IMR-90 (cell line): ENCODE results near the gene FOSL2. TPM values are rescaled to one million over a fixed set of nuclear protein-coding genes. Genes with fewer than 3 reads are reported as not detected.

ENCODE experiments used
- ATAC-seq: fragments of 200-7000 bp; cut with Tn5 transposase; 2 replicates; pipeline ENCODE4 v1.9.1; 2020; ENCODE audit warnings: low read depth, mild to moderate bottlenecking, moderate library complexity
- BruUV-seq: library from RNA; stranded (reverse); fragments of 400-500 nt; replicated peaks from 2 replicates; lab custom pipeline; 2021; lab: Mats Ljungman, UMichigan
- CTCF ChIA-PET: fragments of 300-600 bp; formaldehyde crosslinking; extraction: SDS; loops from one replicate; lab custom pipeline; 2021; ENCODE audit warnings: antibody characterized with exemption; lab: Yijun Ruan, JAX
- POLR2A ChIA-PET: fragments of 300-600 bp; sonication (Branson Sonifier 250); formaldehyde crosslinking; loops from one replicate; lab custom pipeline; 2022; ENCODE audit warnings: antibody characterized with exemption; ENCODE audit not compliant: unreplicated experiment; lab: Charles Lee
- DNase-seq: peaks from one replicate; pipeline ENCODE4 v3.0.0; 2013
- H2AFZ ChIP-seq: replicated peaks from 2 replicates; pipeline ENCODE3; 2013; ENCODE audit warnings: low read length, mild to moderate bottlenecking; ENCODE audit not compliant: poor library complexity
- H2AK5ac ChIP-seq: 2 replicates; pipeline ENCODE4 v1.6.1; 2013; ENCODE audit warnings: low read depth, low read length, inconsistent platforms
- H2AK9ac ChIP-seq: replicated peaks from 2 replicates; pipeline ENCODE3; 2013; ENCODE audit warnings: mild to moderate bottlenecking, low read depth, low read length, moderate library complexity; ENCODE audit not compliant: poor library complexity
- H2BK120ac ChIP-seq: 2 replicates; pipeline ENCODE4 v1.6.1; 2013; ENCODE audit warnings: low read depth, low read length, inconsistent platforms
- H2BK15ac ChIP-seq: 3 replicates; pipeline ENCODE4 v1.6.1; 2013; ENCODE audit warnings: low read depth, low read length, inconsistent platforms
- H2BK20ac ChIP-seq: 2 replicates; pipeline ENCODE4 v1.6.1; 2013; ENCODE audit warnings: low read depth, mild to moderate bottlenecking, inconsistent platforms, low read length, moderate library complexity
- H2BK5ac ChIP-seq: 2 replicates; pipeline ENCODE4 v1.6.1; 2013; ENCODE audit warnings: mild to moderate bottlenecking, low read depth, low read length, inconsistent platforms; ENCODE audit not compliant: poor library complexity, severe bottlenecking
- H3K14ac ChIP-seq: replicated peaks from 2 replicates; pipeline ENCODE4 v1.6.1; 2013; ENCODE audit warnings: low read depth, low read length, inconsistent platforms
- H3K18ac ChIP-seq: 2 replicates; pipeline ENCODE4 v1.6.1; 2013; ENCODE audit warnings: low read depth, low read length, control low read depth
- H3K23ac ChIP-seq: 2 replicates; pipeline ENCODE4 v1.6.1; 2013; ENCODE audit warnings: low read depth, low read length, inconsistent platforms
- H3K27ac ChIP-seq: 2 replicates; pipeline ENCODE4 v1.5.1; 2013; ENCODE audit warnings: mild to moderate bottlenecking, control low read depth, low read length; ENCODE audit not compliant: insufficient read depth
- H3K27me3 ChIP-seq: 2 replicates; pipeline ENCODE4 v1.6.1; 2013; ENCODE audit warnings: low read length; ENCODE audit not compliant: control insufficient read depth, insufficient read depth
- H3K36me3 ChIP-seq: 2 replicates; pipeline ENCODE4 v1.6.1; 2013; ENCODE audit warnings: low read length, mixed read lengths; ENCODE audit not compliant: control insufficient read depth, insufficient read depth
- H3K4ac ChIP-seq: 2 replicates; pipeline ENCODE4 v1.6.1; 2013; ENCODE audit warnings: low read depth, low read length, inconsistent platforms
- H3K4me1 ChIP-seq: 2 replicates; pipeline ENCODE4 v1.6.1; 2013; ENCODE audit warnings: low read length, mixed read lengths; ENCODE audit not compliant: control insufficient read depth, insufficient read depth
- H3K4me2 ChIP-seq: 2 replicates; pipeline ENCODE4 v1.6.1; 2013; ENCODE audit warnings: low read depth, mild to moderate bottlenecking, control low read depth, low read length, moderate library complexity
- H3K4me3 ChIP-seq: 2 replicates; pipeline ENCODE4 v1.5.1; 2013; ENCODE audit warnings: low read depth, mild to moderate bottlenecking, control low read depth, low read length, moderate library complexity; ENCODE audit not compliant: insufficient read depth
- H3K56ac ChIP-seq: 2 replicates; pipeline ENCODE4 v1.6.1; 2013; ENCODE audit warnings: low read length, inconsistent platforms; ENCODE audit not compliant: insufficient read depth; ENCODE audit errors: extremely low read depth
- H3K79me1 ChIP-seq, 2 experiments: 2 replicates each; pipeline ENCODE4 v1.6.1; 2013; ENCODE audit warnings: low read length in 2 of 2, inconsistent platforms in 1 of 2, low read depth in 1 of 2
- H3K9ac ChIP-seq: 2 replicates; pipeline ENCODE4 v1.6.1; 2013; ENCODE audit warnings: low read depth, low read length, control low read depth
- H3K9me1 ChIP-seq: 2 replicates; pipeline ENCODE4 v1.6.1; 2013; ENCODE audit warnings: low read length, inconsistent platforms; ENCODE audit not compliant: insufficient read depth
- H3K9me3 ChIP-seq: 2 replicates; pipeline ENCODE4 v1.6.1; 2013; ENCODE audit warnings: low read length; ENCODE audit not compliant: control insufficient read depth, insufficient read depth
- H4K20me1 ChIP-seq: 2 replicates; pipeline ENCODE4 v1.6.1; 2013; ENCODE audit warnings: low read length, inconsistent platforms; ENCODE audit not compliant: insufficient read depth
- H4K5ac ChIP-seq: 2 replicates; pipeline ENCODE4 v1.6.1; 2013; ENCODE audit warnings: mild to moderate bottlenecking, low read depth, low read length, control low read depth
- H4K8ac ChIP-seq, 2 experiments: 2 replicates each; pipeline ENCODE4 v1.6.1; 2013; ENCODE audit warnings: low read depth in 2 of 2, low read length in 2 of 2, control low read depth in 1 of 2, inconsistent platforms in 1 of 2
- H4K91ac ChIP-seq: 2 replicates; pipeline ENCODE4 v1.6.1; 2013; ENCODE audit warnings: low read depth, low read length, inconsistent platforms; ENCODE audit not compliant: insufficient read depth
- MXI1 ChIP-seq: IDR thresholded peaks from 2 replicates; pipeline ENCODE4 v1.6.1; 2012; ENCODE audit warnings: low read depth, mild to moderate bottlenecking, low read length, moderate library complexity, borderline replicate concordance
- POLR2A ChIP-seq: IDR thresholded peaks from 2 replicates; pipeline ENCODE4 v1.6.1; 2012; ENCODE audit warnings: mild to moderate bottlenecking, low read depth, low read length
- RAD21 ChIP-seq: IDR thresholded peaks from 2 replicates; pipeline ENCODE4 v1.6.1; 2012; ENCODE audit warnings: low read length, improper control_type of control experiment
- WGBS, 2 experiments: methylation state at CpG; one replicate each; pipeline versions ENCODE4 v1.1.5 to v1.1.7; 2013; ENCODE audit warnings: missing lambda C conversion rate in 2 of 2; ENCODE audit not compliant: insufficient read length in 1 of 2; ENCODE audit errors: extremely low coverage in 2 of 2; 5-methylcytosine and 5-hydroxymethylcytosine counted together
- dilution Hi-C: fragments of 300-500 bp; cut with HindIII; formaldehyde crosslinking; loops from one replicate; pipeline ENCODE4 v1.14.3; 2018; ENCODE audit warnings: low sequenced_read_pairs; ENCODE audit not compliant: unreplicated experiment
- in situ Hi-C: fragments of 300-500 bp; cut with MboI; formaldehyde crosslinking; loops from 3 replicates; pipeline ENCODE4 v1.14.3; 2019; ENCODE audit warnings: low sequenced_read_pairs, inconsistent platforms, mixed read lengths
- intact Hi-C: fragments of 100-400 bp; cut with micrococcal nuclease; formaldehyde crosslinking; loops from 2 replicates; pipeline ENCODE4 v1.10.0; 2022
- polyA plus RNA-seq, 3 experiments: library from polyadenylated mRNA; depleted of rRNA; stranded (reverse); fragments of >200 nt; gene quantifications; 2 replicates each; pipeline ENCODE4 v1.2.3, GENCODE V29; 2012; ENCODE audit warnings: low replicate concordance in 1 of 3
- total RNA-seq: library from RNA; depleted of rRNA; stranded (reverse); fragments of >200 nt; gene quantifications from 2 replicates; pipeline ENCODE4 v1.2.3, GENCODE V29; 2012
- TF ChIP-seq, protein P1 (sequence below): fragments of 150-350 bp; IDR thresholded peaks from 2 replicates; pipeline ENCODE4 v1.6.1; 2017; ENCODE audit warnings: mild to moderate bottlenecking, antibody characterized with exemption, low read length, low read depth

Gene FOSL2
- total and polyA plus RNA-seq, 2 of the 4 experiments (the other 2 are of a cell fraction): 31.4 to 46.3 TPM

DNA sequence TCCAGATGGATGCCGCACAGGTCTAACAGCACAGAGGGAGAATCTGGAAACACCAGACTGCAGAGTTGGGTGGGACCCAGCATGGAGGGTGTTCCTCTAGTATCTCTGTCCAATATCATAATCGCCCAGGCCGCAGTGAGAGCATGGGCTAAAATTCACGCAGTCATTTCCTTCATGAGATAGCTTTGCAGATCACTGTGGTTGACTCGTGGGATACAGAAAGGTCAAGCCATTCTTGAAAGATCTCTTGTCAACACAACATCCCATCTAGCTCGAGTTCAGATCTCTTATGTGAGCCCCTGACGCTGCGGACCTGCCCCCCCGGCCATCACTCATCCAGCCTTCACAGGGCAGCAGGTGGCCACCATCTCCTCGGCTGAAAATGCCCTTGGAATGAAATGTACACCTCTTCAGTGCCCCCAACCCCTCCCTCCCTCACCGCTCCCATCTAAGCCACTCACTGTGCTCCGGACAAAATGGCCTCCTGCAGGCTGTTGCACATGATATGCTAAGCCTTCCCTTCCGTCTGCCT, 45.9 kb downstream of the FOSL2 start:
- no peak overlapping the region for H4K8ac ChIP-seq
- DNase-seq: no peak
- no peaks in the 10 kb centered on the region for H3K79me1 ChIP-seq
- H3K9ac ChIP-seq: no peak overlapping the region
- H3K56ac ChIP-seq: no peak overlapping the region
- H3K23ac ChIP-seq: no peak overlapping the region
- intact Hi-C loops: no loop called here
- H2BK120ac ChIP-seq: no peak overlapping the region
- H3K36me3 ChIP-seq: no peaks in the 10 kb centered on the region
- no peak overlapping the region for H4K5ac ChIP-seq
- no peak overlapping the region for H3K4ac ChIP-seq
- H3K4me3 ChIP-seq: no peak overlapping the region
- H3K4me2 ChIP-seq: no peak overlapping the region
- no peak for ATAC-seq
- CTCF ChIA-PET: no interaction called here
- H3K27ac ChIP-seq: no peak overlapping the region
- in situ Hi-C loops: no loop called here
- H2AK5ac ChIP-seq: no peak overlapping the region
- H4K20me1 ChIP-seq: no peaks in the 10 kb centered on the region
- 0 out of 2 replicates have a peak, but pooled peaks cover 5% of the 10 kb centered on the region for H3K9me1 ChIP-seq
- TF ChIP-seq MXI1 (no peak), RAD21 (no peak), POLR2A (no peak)
- TF ChIP-seq, protein P1, sequence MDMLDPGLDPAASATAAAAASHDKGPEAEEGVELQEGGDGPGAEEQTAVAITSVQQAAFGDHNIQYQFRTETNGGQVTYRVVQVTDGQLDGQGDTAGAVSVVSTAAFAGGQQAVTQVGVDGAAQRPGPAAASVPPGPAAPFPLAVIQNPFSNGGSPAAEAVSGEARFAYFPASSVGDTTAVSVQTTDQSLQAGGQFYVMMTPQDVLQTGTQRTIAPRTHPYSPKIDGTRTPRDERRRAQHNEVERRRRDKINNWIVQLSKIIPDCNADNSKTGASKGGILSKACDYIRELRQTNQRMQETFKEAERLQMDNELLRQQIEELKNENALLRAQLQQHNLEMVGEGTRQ: no peak
- 78% methylated on average over 5 of the region's 13 CpGs; no CpG with 5 or more reads in 1 of the 2 experiments for WGBS, 2 experiments
- no peaks in the 10 kb centered on the region for H3K27me3 ChIP-seq
- H2BK15ac ChIP-seq: no peak overlapping the region
- POLR2A ChIA-PET: no interaction called here
- BruUV-seq: no TSS peak
- H2AK9ac ChIP-seq: no peak overlapping the region
- no peak overlapping the region for H2AFZ ChIP-seq
- no peak overlapping the region for H3K14ac ChIP-seq
- no peak overlapping the region for H2BK5ac ChIP-seq
- dilution Hi-C loops: no loop called here
- no peaks in the 10 kb centered on the region for H3K4me1 ChIP-seq
- H3K18ac ChIP-seq: no peak overlapping the region
- no peak overlapping the region for H2BK20ac ChIP-seq
- H4K91ac ChIP-seq: no peak overlapping the region
- no peaks in the 10 kb centered on the region; the same call in 1 of the 2 replicates for H3K9me3 ChIP-seq
